ENCODE data around the gene SLC22A23. TPM values are rescaled to one million over a fixed set of nuclear protein-coding genes. Genes with fewer than 3 reads are reported as not detected.

Gene SLC22A23
- total RNA-seq, 1 donor from 2014 or later, result 0.52 TPM

DNA sequence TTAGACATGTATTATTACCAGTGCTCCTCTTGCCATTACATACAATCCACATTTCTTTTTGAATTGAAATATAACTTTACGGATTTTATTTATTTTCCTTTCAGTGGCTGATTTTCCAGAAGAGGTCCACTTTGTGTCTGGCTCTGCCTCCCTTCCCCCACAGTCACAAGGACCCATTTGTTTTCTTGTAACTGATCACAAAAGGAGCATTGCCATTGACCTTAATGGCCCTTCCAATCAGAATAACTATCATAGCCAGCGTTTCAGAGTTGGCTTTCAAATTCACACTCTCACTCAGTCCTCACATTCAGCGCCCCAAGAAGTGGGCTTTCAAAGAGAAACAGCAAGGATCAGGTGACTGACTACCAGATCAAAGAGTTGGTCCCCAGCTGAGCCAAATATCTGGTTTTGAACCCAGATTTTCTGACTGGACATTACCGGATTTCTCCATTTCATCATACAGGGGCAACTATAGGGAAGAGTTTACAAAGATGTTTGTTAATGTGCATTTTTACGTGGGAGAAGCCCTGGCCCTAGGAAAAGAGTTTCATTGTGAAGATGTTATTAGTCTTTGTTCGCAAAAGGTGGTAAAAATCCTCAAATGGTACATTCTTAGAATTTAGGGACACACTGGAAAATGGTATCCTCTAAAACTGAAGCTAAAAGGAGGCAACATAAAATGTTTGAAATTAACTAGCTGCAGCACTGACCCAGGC is 2.0 kb upstream of the SLC22A23 start:
- DNase-seq (ENCODE audit: low read depth), result no peak
- H3K4me3 ChIP-seq (ENCODE audit: low read depth, low read length), result no peak overlapping the region
- TF ChIP-seq, protein P1, sequence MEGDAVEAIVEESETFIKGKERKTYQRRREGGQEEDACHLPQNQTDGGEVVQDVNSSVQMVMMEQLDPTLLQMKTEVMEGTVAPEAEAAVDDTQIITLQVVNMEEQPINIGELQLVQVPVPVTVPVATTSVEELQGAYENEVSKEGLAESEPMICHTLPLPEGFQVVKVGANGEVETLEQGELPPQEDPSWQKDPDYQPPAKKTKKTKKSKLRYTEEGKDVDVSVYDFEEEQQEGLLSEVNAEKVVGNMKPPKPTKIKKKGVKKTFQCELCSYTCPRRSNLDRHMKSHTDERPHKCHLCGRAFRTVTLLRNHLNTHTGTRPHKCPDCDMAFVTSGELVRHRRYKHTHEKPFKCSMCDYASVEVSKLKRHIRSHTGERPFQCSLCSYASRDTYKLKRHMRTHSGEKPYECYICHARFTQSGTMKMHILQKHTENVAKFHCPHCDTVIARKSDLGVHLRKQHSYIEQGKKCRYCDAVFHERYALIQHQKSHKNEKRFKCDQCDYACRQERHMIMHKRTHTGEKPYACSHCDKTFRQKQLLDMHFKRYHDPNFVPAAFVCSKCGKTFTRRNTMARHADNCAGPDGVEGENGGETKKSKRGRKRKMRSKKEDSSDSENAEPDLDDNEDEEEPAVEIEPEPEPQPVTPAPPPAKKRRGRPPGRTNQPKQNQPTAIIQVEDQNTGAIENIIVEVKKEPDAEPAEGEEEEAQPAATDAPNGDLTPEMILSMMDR (conservative IDR thresholded peaks at IDR 0.05; ENCODE audit: low read depth, low read length), result no peak

DNA sequence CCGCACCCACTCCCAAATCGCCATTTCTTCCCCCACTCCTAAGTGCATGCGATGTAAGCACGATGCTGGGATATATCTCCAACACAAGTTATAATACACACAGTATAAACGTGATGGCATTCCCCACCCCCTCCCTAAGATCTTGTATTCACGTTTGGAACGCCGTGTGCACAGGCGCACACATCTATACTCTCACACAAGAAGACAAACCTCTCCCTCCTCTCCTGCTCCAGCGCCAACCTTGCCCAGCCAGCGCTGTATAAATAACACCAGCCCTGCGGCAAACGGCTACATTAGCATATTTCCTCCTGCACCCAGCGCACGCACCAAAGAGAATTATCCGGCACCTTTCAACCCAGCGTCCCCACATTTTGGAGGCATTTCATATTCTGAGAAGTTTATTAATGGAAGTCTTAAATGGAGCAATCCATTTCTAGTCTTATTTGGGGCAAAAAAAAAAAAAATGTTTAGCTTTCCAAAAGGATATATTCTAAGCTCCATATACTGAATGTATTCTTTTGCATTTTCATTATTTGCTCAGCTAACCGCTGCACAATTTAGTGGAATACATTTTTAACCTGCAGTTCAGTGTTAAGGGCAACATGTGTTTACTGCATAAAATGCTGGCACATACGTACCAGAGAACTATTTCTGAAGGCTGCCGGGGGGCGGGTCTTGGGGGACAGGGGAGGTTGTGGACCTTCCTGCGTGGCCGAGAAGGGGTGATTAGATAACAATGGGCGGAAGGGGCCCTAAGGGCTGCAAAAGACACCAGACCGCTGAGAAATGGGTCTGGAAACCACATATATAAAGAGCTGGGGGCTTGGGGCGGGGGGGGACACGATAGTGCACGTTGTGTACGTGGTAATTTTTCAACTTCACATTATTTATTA is 1.1 kb upstream of the SLC22A23 start:
- no peak for DNase-seq (ENCODE audit: low read depth)
- TF ChIP-seq, protein P1 (conservative IDR thresholded peaks at IDR 0.05; ENCODE audit: low read depth, low read length), result no peak
- H3K4me3 ChIP-seq (ENCODE audit: low read depth, low read length), result peak overlapping the region; percentile 49

DNA sequence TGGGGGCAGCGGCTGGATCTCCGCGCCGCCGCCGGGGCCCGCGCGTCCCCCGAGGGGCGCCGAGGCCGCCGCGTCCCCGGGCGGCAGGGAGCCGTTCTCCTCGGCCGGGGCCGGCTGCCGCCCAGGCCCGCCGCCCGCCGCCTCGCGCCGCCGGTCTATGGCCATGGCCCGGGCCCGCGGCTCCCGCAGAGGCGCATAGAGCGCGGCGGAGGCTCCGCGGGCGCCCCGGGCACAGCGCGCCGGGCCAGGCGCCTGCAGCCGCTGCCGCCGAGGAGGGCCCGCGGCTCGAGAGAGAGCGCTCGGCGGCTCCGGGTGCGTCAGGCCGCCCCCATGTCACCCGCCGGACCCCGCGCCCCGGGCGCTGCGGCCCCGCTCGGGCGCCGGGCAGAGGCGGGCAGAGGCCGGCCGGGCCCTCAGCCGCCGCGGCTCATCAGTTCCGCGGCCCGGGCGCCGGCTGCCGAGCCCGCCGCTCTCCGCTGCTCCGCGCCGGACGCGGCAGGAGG is 404 bp downstream of the SLC22A23 start:
- TF ChIP-seq, protein P1 (conservative IDR thresholded peaks at IDR 0.05; ENCODE audit: low read depth, low read length), result no peak
- peak overlapping the region; percentile 52 for H3K4me3 ChIP-seq (ENCODE audit: low read depth, low read length)
- DNase-seq (ENCODE audit: low read depth), result no peak

DNA sequence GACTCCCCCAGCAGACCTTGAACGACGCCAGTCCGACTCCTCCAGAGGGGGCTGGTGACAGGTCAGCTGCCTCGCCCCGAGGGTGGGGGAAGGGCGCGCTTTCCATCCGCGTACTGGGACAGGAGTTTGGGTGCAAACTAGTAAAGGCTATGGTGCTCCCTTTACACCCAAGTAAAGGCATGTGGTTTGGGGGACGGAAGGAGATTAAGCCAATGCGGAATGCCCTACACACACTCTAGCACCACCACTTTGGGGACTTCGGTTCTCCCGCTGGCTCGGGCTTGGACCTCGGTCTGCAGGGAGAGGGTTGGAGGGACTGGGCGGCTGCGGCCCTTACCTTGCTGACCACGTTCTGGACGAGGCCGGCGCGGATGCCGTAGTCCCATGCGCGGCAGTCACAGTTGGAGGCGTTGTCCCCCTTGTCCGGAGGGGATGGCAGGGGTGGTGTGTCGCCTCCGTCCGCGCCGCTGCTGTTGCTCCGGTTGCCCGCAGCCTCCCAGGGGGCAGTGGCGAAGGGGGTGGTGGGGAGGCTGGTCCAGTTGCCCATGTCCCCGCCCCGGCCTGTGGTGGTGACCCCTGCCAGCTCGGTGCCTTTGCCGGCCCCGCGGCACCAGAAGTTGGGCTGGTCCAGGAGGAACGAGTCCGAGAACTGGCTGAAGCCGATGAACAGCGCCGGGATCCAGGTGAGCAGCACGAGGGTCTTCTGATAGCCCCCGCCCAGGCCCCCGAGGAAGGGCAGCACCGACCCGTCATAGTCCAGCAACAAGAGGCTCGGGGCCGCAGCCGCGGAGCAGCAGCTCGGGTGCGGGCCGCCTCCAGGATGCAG is 1.1 kb downstream of the SLC22A23 start:
- DNase-seq (ENCODE audit: low read depth), result no peak
- H3K4me3 ChIP-seq (ENCODE audit: low read depth, low read length), result peak overlapping the region; percentile 52
- TF ChIP-seq, protein P1 (conservative IDR thresholded peaks at IDR 0.05; ENCODE audit: low read depth, low read length), result no peak

DNA sequence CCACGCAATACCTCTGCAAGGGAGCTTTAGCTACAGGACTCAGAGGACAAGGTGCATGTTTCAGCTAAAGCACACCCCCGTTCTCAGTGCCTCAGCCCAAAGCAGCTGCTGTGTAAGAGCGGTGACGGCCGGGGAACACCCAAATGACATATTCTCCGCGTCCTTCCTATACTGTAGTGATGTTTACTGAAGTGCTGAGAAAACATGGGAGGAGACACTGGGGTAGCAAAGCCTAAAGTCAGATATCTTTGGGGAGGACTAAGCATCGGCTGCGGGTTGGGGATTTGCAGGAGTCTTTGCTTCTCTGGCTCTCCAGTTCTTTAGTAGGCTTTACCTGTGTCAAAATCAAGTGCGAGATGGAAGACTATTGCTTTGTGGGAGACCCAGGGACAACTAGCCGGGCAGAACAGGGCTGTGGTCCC is 1.7 kb downstream of the SLC22A23 start:
- TF ChIP-seq, protein P1 (conservative IDR thresholded peaks at IDR 0.05; ENCODE audit: low read depth, low read length), result no peak
- peak overlapping the region; percentile 52 for H3K4me3 ChIP-seq (ENCODE audit: low read depth, low read length)
- no peak for DNase-seq (ENCODE audit: low read depth)

DNA sequence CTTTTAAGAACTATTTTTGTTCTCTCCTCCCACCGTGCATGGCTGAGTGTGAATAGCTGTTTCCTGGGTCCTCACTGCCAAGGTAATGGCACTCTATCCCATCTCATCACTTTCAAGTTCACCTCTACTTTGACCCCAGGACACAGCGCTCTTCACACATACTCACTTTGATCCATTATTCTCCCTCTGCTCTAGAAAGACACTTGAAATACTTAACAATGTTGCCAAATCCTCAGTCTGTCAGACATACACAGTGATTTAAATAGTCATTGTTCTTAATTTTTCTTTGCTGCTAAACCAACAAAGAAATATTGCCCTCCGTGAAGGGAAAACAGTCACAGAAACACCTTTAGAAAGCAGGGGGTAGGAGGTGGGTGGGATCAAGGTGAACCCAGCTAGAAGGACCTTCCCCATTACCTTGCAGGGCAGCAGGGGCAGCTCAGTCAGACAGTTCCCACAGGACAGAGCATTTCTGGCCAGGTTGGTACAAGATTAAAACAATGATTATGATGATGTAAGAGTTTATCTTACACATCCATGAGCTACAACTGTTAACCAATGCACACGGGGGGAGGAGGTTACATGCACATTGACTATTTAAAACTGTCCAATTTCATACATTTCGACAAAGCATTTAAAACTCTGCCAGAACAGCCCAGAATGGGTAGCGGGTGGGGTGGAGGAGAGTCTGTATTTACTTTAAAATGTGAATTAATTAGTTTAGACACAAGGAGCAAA is 2.4 kb downstream of the SLC22A23 start:
- DNase-seq (ENCODE audit: low read depth), result no peak
- TF ChIP-seq, protein P1 (conservative IDR thresholded peaks at IDR 0.05; ENCODE audit: low read depth, low read length), result no peak
- no peak overlapping the region for H3K4me3 ChIP-seq (ENCODE audit: low read depth, low read length)
